ENCODE measurements around the gene EDN2. TPM values are rescaled to one million over a fixed set of nuclear protein-coding genes. Genes with fewer than 3 reads are reported as not detected.

The EDN2 gene
- total and polyA plus RNA-seq, 9 donors, result 0.20 to 24.8 (median 0.36) TPM; not detected in 4

GRCh38 chr1:41518471-41518870, 34.0 kb upstream of the EDN2 start:
- Histone ChIP-seq H3K27me3 (no peaks in the 10 kb centered on the region), H3K27ac (no peak overlapping the region), H3K9me3 (no peaks in the 10 kb centered on the region), H3K4me1 (ENCODE audit: insufficient read depth) (peaks cover 2% of the 10 kb centered on the region), H3K36me3 (no peaks in the 10 kb centered on the region), H3K4me3 (no peak overlapping the region)
- intact Hi-C loops (cut with DNase I), result no loop called here
- 90 to 96% (median 93%) methylated on average over 5 of the region's 5 CpGs for WGBS, 3 donors
- no peak for TF ChIP-seq CTCF (IDR thresholded peaks at IDR 0.05)
- TF ChIP-seq POLR2A (IDR thresholded peaks at IDR 0.05), result no peak
- no peak for TF ChIP-seq EP300 (IDR thresholded peaks at IDR 0.05)
- no peak for DNase-seq

- peak in 1 of 5 donors; percentile 50 for DNase-seq
- Histone ChIP-seq H3K36me3 (no peaks in the 10 kb centered on the region), H3K4me3 (no peak overlapping the region), H3K27me3 (no peaks in the 10 kb centered on the region), H3K27ac (no peak overlapping the region), H3K9me3 (no peaks in the 10 kb centered on the region), H3K4me1 (ENCODE audit: insufficient read depth) (peaks cover 2% of the 10 kb centered on the region)
- WGBS, 3 donors, result 74 to 79% (median 75%) methylated on average over 3 of the region's 3 CpGs
- TF ChIP-seq POLR2A (IDR thresholded peaks at IDR 0.05), result no peak
- TF ChIP-seq CTCF (IDR thresholded peaks at IDR 0.05), result no peak
- no peak for TF ChIP-seq EP300 (IDR thresholded peaks at IDR 0.05)
- intact Hi-C loops (cut with DNase I), result no loop called here
Observed at GRCh38 chr1:41517062-41517438, 32.6 kb upstream of the EDN2 start.

- intact Hi-C loops (cut with DNase I), result no loop called here
- 5 to 6% (median 6%) methylated on average over 51 to 53 of the region's 53 CpGs for WGBS, 3 donors
- peak overlapping the region; percentile 41 for H3K4me3 ChIP-seq
Observed at GRCh38 chr1:41516168-41517061, 31.9 kb upstream of the EDN2 start.

GRCh38 chr1:41515778-41516167, 31.3 kb upstream of the EDN2 start:
- TF ChIP-seq CTCF (IDR thresholded peaks at IDR 0.05) (no peak), POLR2A (IDR thresholded peaks at IDR 0.05) (no peak), EP300 (IDR thresholded peaks at IDR 0.05) (no peak)
- DNase-seq, result no peak
- Histone ChIP-seq H3K9me3 (no peaks in the 10 kb centered on the region), H3K4me3 (no peak overlapping the region), H3K27me3 (no peaks in the 10 kb centered on the region), H3K4me1 (ENCODE audit: insufficient read depth) (peaks cover 2% of the 10 kb centered on the region), H3K27ac (no peak overlapping the region), H3K36me3 (no peaks in the 10 kb centered on the region)
- 7 to 14% (median 14%) methylated on average over 6 of the region's 6 CpGs for WGBS, 3 donors
- intact Hi-C loops (cut with DNase I), result no loop called here

More at GRCh38 chr1:41516168-41517061, 31.9 kb upstream of the EDN2 start:
- H3K4me1 ChIP-seq (ENCODE audit: insufficient read depth), result peaks cover 2% of the 10 kb centered on the region
- TF ChIP-seq CTCF (IDR thresholded peaks at IDR 0.05) (peak; percentile 89 to 98 (median 90)), POLR2A (IDR thresholded peaks at IDR 0.05) (peak; percentile 27), EP300 (IDR thresholded peaks at IDR 0.05) (no peak)
- DNase-seq, result peak; percentile 91 to 97 (median 93)
- no peaks in the 10 kb centered on the region for H3K9me3 ChIP-seq
- H3K27me3 ChIP-seq, result no peaks in the 10 kb centered on the region
- peak overlapping the region in 1 of 2 donors; percentile 17 for H3K27ac ChIP-seq
- no peaks in the 10 kb centered on the region for H3K36me3 ChIP-seq

Data from ovary (tissue), 9 donors.